ENCODE measurements around the gene IL10RA.

GRCh38 chr11:117946842-117947526, 39.2 kb upstream of the IL10RA start:
- TF ChIP-seq, protein P1, sequence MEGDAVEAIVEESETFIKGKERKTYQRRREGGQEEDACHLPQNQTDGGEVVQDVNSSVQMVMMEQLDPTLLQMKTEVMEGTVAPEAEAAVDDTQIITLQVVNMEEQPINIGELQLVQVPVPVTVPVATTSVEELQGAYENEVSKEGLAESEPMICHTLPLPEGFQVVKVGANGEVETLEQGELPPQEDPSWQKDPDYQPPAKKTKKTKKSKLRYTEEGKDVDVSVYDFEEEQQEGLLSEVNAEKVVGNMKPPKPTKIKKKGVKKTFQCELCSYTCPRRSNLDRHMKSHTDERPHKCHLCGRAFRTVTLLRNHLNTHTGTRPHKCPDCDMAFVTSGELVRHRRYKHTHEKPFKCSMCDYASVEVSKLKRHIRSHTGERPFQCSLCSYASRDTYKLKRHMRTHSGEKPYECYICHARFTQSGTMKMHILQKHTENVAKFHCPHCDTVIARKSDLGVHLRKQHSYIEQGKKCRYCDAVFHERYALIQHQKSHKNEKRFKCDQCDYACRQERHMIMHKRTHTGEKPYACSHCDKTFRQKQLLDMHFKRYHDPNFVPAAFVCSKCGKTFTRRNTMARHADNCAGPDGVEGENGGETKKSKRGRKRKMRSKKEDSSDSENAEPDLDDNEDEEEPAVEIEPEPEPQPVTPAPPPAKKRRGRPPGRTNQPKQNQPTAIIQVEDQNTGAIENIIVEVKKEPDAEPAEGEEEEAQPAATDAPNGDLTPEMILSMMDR (IDR thresholded peaks at IDR 0.05) = peak; percentile 97 to 98 (median 98)
- peak in 1 of 2 donors; percentile 56 for TF ChIP-seq POLR2AphosphoS5 (IDR thresholded peaks at IDR 0.05)

Data from esophagus muscularis mucosa (tissue), 3 donors.